Endothelial cell of umbilical vein (primary cell): ENCODE data around the gene TRAPPC14.

Experiments used
- EZH2 ChIP-seq: IDR thresholded peaks from 2 replicates; pipeline ENCODE4 v1.6.1; 2012; ENCODE audit warnings: borderline replicate concordance, low read depth, mild to moderate bottlenecking, moderate library complexity, low read length, inconsistent platforms; ENCODE audit not compliant: severe bottlenecking
- MAX ChIP-seq: IDR thresholded peaks from 2 replicates; pipeline ENCODE4 v1.6.1; 2011; ENCODE audit not compliant: insufficient read depth, insufficient read length
- POLR2A ChIP-seq: IDR thresholded peaks from 2 replicates; pipeline ENCODE4 v1.6.1; 2012; ENCODE audit warnings: low read depth, mild to moderate bottlenecking, control low read depth, low read length
- POLR2AphosphoS5 ChIP-seq: IDR thresholded peaks from 2 replicates; pipeline ENCODE4 v1.6.1; 2012; ENCODE audit warnings: low read depth, mild to moderate bottlenecking, control low read depth, low read length, moderate library complexity; ENCODE audit not compliant: insufficient read depth
- TF ChIP-seq, protein P1 (sequence below), 2 donors: IDR thresholded peaks; 1 replicate in 1 of 2; 2 replicates in 1 of 2; pipeline ENCODE4 v1.5.1; 2011; ENCODE audit warnings: low read length in 2 of 2, mild to moderate bottlenecking in 2 of 2, moderate library complexity in 2 of 2, control low read depth in 1 of 2, inconsistent platforms in 1 of 2, low read depth in 1 of 2; ENCODE audit not compliant: insufficient read depth in 1 of 2; ENCODE audit errors: extremely low read depth in 1 of 2

DNA sequence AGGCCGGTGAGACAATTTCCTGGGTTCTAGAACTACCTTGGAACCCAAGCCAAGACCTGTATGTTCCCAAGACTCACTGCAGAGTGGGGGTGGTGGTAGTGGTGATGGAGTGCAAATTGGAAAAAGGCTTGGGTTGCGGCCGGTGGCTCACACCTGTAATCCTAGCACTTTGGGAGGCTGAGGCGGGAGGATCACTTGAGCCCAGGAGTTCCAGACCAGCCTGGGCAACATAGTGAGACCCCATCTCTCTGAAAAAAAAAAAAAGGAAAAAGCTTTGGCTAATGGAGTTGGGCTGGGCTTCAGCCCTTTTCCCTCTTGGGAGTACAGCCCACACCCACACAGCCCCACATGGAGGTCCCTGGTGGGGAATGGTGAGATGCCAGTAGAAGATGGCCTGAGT, 53.0 kb downstream of the TRAPPC14 start:
- TF ChIP-seq EZH2 (no peak), POLR2A (no peak), MAX (no peak), POLR2AphosphoS5 (no peak)
- TF ChIP-seq, protein P1, sequence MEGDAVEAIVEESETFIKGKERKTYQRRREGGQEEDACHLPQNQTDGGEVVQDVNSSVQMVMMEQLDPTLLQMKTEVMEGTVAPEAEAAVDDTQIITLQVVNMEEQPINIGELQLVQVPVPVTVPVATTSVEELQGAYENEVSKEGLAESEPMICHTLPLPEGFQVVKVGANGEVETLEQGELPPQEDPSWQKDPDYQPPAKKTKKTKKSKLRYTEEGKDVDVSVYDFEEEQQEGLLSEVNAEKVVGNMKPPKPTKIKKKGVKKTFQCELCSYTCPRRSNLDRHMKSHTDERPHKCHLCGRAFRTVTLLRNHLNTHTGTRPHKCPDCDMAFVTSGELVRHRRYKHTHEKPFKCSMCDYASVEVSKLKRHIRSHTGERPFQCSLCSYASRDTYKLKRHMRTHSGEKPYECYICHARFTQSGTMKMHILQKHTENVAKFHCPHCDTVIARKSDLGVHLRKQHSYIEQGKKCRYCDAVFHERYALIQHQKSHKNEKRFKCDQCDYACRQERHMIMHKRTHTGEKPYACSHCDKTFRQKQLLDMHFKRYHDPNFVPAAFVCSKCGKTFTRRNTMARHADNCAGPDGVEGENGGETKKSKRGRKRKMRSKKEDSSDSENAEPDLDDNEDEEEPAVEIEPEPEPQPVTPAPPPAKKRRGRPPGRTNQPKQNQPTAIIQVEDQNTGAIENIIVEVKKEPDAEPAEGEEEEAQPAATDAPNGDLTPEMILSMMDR (IDR thresholded peaks at IDR 0.05; ENCODE audit: extremely low read depth in 1 of 2, insufficient read depth in 1 of 2, low read depth in 1 of 2, low read length in 2 of 2) = no peak
